C4-2B (cell line): ENCODE results near the gene ZNF41.

Experiments used
- CTCF ChIP-seq: fragments of 450-650 bp; conservative IDR thresholded peaks from 2 replicates; pipeline ENCODE4 v1.5.1; 2017; ENCODE audit warnings: mild to moderate bottlenecking
- ZFX ChIP-seq: fragments of 450-650 bp; IDR thresholded peaks from 2 replicates; pipeline ENCODE4 v1.6.1; 2017

- no peak for TF ChIP-seq CTCF
- no peak for TF ChIP-seq ZFX
Measured at GRCh38 chrX:47420962-47421361, 62.1 kb downstream of the ZNF41 start.
